Suprapubic skin (tissue), 4 donors: ENCODE measurements around the gene RBM33. TPM values are rescaled to one million over a fixed set of nuclear protein-coding genes. Genes with fewer than 3 reads are reported as not detected.
A peak's percentile ranks its signal among the peaks of the same experiment; 100 is the strongest.

Source experiments
- DNase-seq, 2 donors: peaks; one replicate each; pipeline ENCODE4 v3.0.0-alpha.2; 2019; ENCODE audit warnings: low spot score in 2 of 2
- H3K27ac ChIP-seq: fragments of 200-600 bp; sonication (generic); one replicate; pipeline ENCODE4 v1.5.1; 2019
- H3K27me3 ChIP-seq: fragments of 200-600 bp; sonication (generic); one replicate; pipeline ENCODE4 v1.5.1; 2019
- H3K36me3 ChIP-seq: fragments of 200-600 bp; sonication (generic); one replicate; pipeline ENCODE4 v1.5.1; 2019
- H3K4me1 ChIP-seq: fragments of 200-600 bp; sonication (generic); one replicate; pipeline ENCODE4 v1.5.1; 2019
- H3K4me3 ChIP-seq: fragments of 200-600 bp; sonication (generic); one replicate; pipeline ENCODE4 v1.5.1; 2019; ENCODE audit warnings: mild to moderate bottlenecking
- H3K9me3 ChIP-seq: fragments of 200-600 bp; sonication (generic); one replicate; pipeline ENCODE4 v1.5.1; 2019
- CTCF ChIP-seq, 2 donors: fragments of 200-600 bp in 1 of 2; fragments of 450-650 bp in 1 of 2; sonication (generic) in 1 of 2; IDR thresholded peaks; one replicate each; pipeline ENCODE4 v1.5.1; 2016 to 2019; ENCODE audit warnings: antibody characterized with exemption in 2 of 2, mild to moderate bottlenecking in 1 of 2, moderate library complexity in 1 of 2
- EP300 ChIP-seq: sonication (generic); formaldehyde crosslinking; IDR thresholded peaks from one replicate; pipeline ENCODE4 v1.6.1; 2017; ENCODE audit warnings: antibody characterized with exemption
- POLR2A ChIP-seq, 2 donors: fragments of 450-650 bp; IDR thresholded peaks; one replicate each; pipeline ENCODE4 v1.6.1; 2017; ENCODE audit warnings: antibody characterized with exemption in 2 of 2, mild to moderate bottlenecking in 2 of 2, moderate library complexity in 2 of 2
- POLR2AphosphoS5 ChIP-seq, 3 donors: sonication (generic); formaldehyde crosslinking; IDR thresholded peaks; one replicate each; pipeline ENCODE4 v1.6.1; 2017; ENCODE audit warnings: antibody characterized with exemption in 3 of 3
- WGBS: methylation state at CpG from one replicate; pipeline ENCODE4 v1.1.5; 2018; 5-methylcytosine and 5-hydroxymethylcytosine counted together
- total RNA-seq, 4 donors: library from RNA; depleted of rRNA; stranded (reverse); fragments of >200 nt; gene quantifications; one replicate each; pipeline ENCODE4 v1.1.0, GENCODE V29; 2016

Gene RBM33
- total RNA-seq, 4 donors from 2014 or later: 37.4 to 121 (median 58.2) TPM

- H3K9me3 ChIP-seq: no peaks in the 10 kb centered on the region
- H3K4me1 ChIP-seq: peaks cover 14% of the 10 kb centered on the region
- no peaks in the 10 kb centered on the region for H3K27me3 ChIP-seq
- DNase-seq: no peak
- TF ChIP-seq CTCF (IDR thresholded peaks at IDR 0.05) (no peak), POLR2A (IDR thresholded peaks at IDR 0.05) (no peak), EP300 (no peak), POLR2AphosphoS5 (IDR thresholded peaks at IDR 0.05) (no peak)
- peaks cover 64% of the 10 kb centered on the region for H3K36me3 ChIP-seq
- H3K4me3 ChIP-seq: no peak overlapping the region
- no peak overlapping the region for H3K27ac ChIP-seq
- WGBS: 87% methylated on average over 12 of the region's 12 CpGs
These were observed 121.9 kb downstream of the RBM33 start for GRCh38 chr7:155766386-155766785.

GRCh38 chr7:155766966-155767916 lies 122.8 kb downstream of the RBM33 start:
- H3K36me3 ChIP-seq: peaks cover 72% of the 10 kb centered on the region
- no peak overlapping the region for H3K4me3 ChIP-seq
- no peak overlapping the region for H3K27ac ChIP-seq
- peaks cover 14% of the 10 kb centered on the region for H3K4me1 ChIP-seq
- H3K9me3 ChIP-seq: no peaks in the 10 kb centered on the region
- 89% methylated on average over 12 of the region's 12 CpGs for WGBS
- DNase-seq: no peak
- TF ChIP-seq CTCF (IDR thresholded peaks at IDR 0.05) (no peak), POLR2AphosphoS5 (IDR thresholded peaks at IDR 0.05) (no peak)
- no peaks in the 10 kb centered on the region for H3K27me3 ChIP-seq

- no peaks in the 10 kb centered on the region for H3K27me3 ChIP-seq
- peak overlapping the region; percentile 4 for H3K27ac ChIP-seq
- peaks cover 74% of the 10 kb centered on the region for H3K36me3 ChIP-seq
- no peak for DNase-seq
- TF ChIP-seq POLR2AphosphoS5 (IDR thresholded peaks at IDR 0.05): no peak
- TF ChIP-seq POLR2A (IDR thresholded peaks at IDR 0.05): no peak
- no peak for TF ChIP-seq EP300
- no peak for TF ChIP-seq CTCF (IDR thresholded peaks at IDR 0.05)
- H3K4me3 ChIP-seq: no peak overlapping the region
- no peaks in the 10 kb centered on the region for H3K9me3 ChIP-seq
- peaks cover 8% of the 10 kb centered on the region for H3K4me1 ChIP-seq
- 61% methylated on average over 6 of the region's 6 CpGs for WGBS
These were observed 125.2 kb downstream of the RBM33 start for GRCh38 chr7:155769701-155770100.

GRCh38 chr7:155770241-155770640 lies 125.8 kb downstream of the RBM33 start:
- H3K9me3 ChIP-seq: no peaks in the 10 kb centered on the region
- no peaks in the 10 kb centered on the region for H3K27me3 ChIP-seq
- H3K4me3 ChIP-seq: no peak overlapping the region
- DNase-seq: no peak
- 70% methylated on average over 6 of the region's 6 CpGs for WGBS
- H3K36me3 ChIP-seq: peaks cover 76% of the 10 kb centered on the region
- peaks cover 8% of the 10 kb centered on the region for H3K4me1 ChIP-seq
- H3K27ac ChIP-seq: peak overlapping the region; percentile 4
- TF ChIP-seq EP300 (no peak), CTCF (IDR thresholded peaks at IDR 0.05) (no peak), POLR2AphosphoS5 (IDR thresholded peaks at IDR 0.05) (no peak), POLR2A (IDR thresholded peaks at IDR 0.05) (no peak)

GRCh38 chr7:155773531-155773930 lies 129.1 kb downstream of the RBM33 start:
- no peak overlapping the region for H3K27ac ChIP-seq
- 96% methylated on average over 4 of the region's 4 CpGs for WGBS
- peaks cover 78% of the 10 kb centered on the region for H3K36me3 ChIP-seq
- DNase-seq: no peak
- no peaks in the 10 kb centered on the region for H3K9me3 ChIP-seq
- TF ChIP-seq POLR2AphosphoS5 (IDR thresholded peaks at IDR 0.05): no peak
- no peak for TF ChIP-seq POLR2A (IDR thresholded peaks at IDR 0.05)
- TF ChIP-seq EP300: no peak
- TF ChIP-seq CTCF (IDR thresholded peaks at IDR 0.05): no peak
- peaks cover 8% of the 10 kb centered on the region for H3K4me1 ChIP-seq
- no peak overlapping the region for H3K4me3 ChIP-seq
- H3K27me3 ChIP-seq: no peaks in the 10 kb centered on the region
